A673 (cell line): Measurements from ENCODE around the gene MEG3. TPM values are rescaled to one million over a fixed set of nuclear protein-coding genes. Genes with fewer than 3 reads are reported as not detected.

Experiments used
- BruUV-seq: library from RNA; stranded (reverse); fragments of 400-500 nt; replicated peaks from 2 replicates; lab custom pipeline; 2021; lab: Mats Ljungman, UMichigan
- CTCF ChIA-PET: fragments of 300-600 bp; sonication (Branson Sonifier 250); formaldehyde crosslinking; loops from one replicate; lab custom pipeline; 2022; ENCODE audit warnings: antibody characterized with exemption; lab: Charles Lee
- POLR2A ChIA-PET: fragments of 300-600 bp; sonication (Branson Sonifier 250); formaldehyde crosslinking; loops from one replicate; lab custom pipeline; 2022; ENCODE audit warnings: antibody characterized with exemption; ENCODE audit not compliant: low non-redundant PET; lab: Charles Lee
- DNase-seq: peaks from one replicate; pipeline ENCODE4 v3.0.0-alpha.2; 2015; ENCODE audit warnings: low spot score
- H3K27ac ChIP-seq: fragments of 200-600 bp; sonication (generic); 2 replicates; pipeline ENCODE4 v1.5.1; 2016; ENCODE audit warnings: mixed run types, low read depth, mild to moderate bottlenecking, mixed read lengths, antibody characterized with exemption, low read length; ENCODE audit not compliant: poor library complexity, severe bottlenecking
- H3K27me3 ChIP-seq: fragments of 200-600 bp; sonication (generic); replicated peaks from 2 replicates; pipeline ENCODE4 v1.6.1; 2017; ENCODE audit warnings: mixed run types, low read depth, mild to moderate bottlenecking, mixed read lengths, antibody characterized with exemption, low read length; ENCODE audit not compliant: insufficient read depth, poor library complexity
- H3K36me3 ChIP-seq: fragments of 200-600 bp; sonication (generic); 2 replicates; pipeline ENCODE4 v1.6.1; 2016; ENCODE audit warnings: mixed run types, mild to moderate bottlenecking, mixed read lengths, antibody characterized with exemption, low read length; ENCODE audit not compliant: insufficient read depth, poor library complexity, severe bottlenecking
- H3K4me1 ChIP-seq: fragments of 200-600 bp; sonication (generic); 2 replicates; pipeline ENCODE4 v1.6.1; 2017; ENCODE audit warnings: mixed run types, mild to moderate bottlenecking, mixed read lengths, antibody characterized with exemption, low read length; ENCODE audit not compliant: insufficient read depth, poor library complexity, severe bottlenecking
- H3K4me3 ChIP-seq: fragments of 200-600 bp; sonication (generic); 2 replicates; pipeline ENCODE4 v1.5.1; 2016; ENCODE audit warnings: low read depth, mixed run types, mild to moderate bottlenecking, mixed read lengths, low read length; ENCODE audit not compliant: poor library complexity, severe bottlenecking
- H3K9me3 ChIP-seq: fragments of 200-600 bp; sonication (generic); 2 replicates; pipeline ENCODE4 v1.6.1; 2016; ENCODE audit warnings: mixed run types, low read depth, mild to moderate bottlenecking, mixed read lengths, antibody characterized with exemption, low read length; ENCODE audit not compliant: poor library complexity, severe bottlenecking
- EZH2 ChIP-seq: fragments of 200-600 bp; sonication (generic); IDR thresholded peaks from 2 replicates; pipeline ENCODE4 v1.6.1; 2017; ENCODE audit warnings: borderline replicate concordance, low read depth, mild to moderate bottlenecking, mixed read lengths, antibody characterized with exemption, low read length; ENCODE audit not compliant: poor library complexity, severe bottlenecking
- intact Hi-C: fragments of 100-400 bp; cut with micrococcal nuclease; formaldehyde crosslinking; loops from one replicate; pipeline ENCODE4 v1.10.0; 2022; ENCODE audit not compliant: unreplicated experiment
- total RNA-seq: library from RNA; stranded (reverse); gene quantifications from 2 replicates; pipeline ENCODE4 v1.2.3, GENCODE V29; 2021
- TF ChIP-seq, protein P1 (sequence below): fragments of 300-800, 200-600 bp; sonication (generic); conservative IDR thresholded peaks from 2 replicates; pipeline ENCODE4 v1.5.1; 2017; ENCODE audit warnings: low read depth, mild to moderate bottlenecking, antibody characterized with exemption, low read length, moderate library complexity, mixed read lengths

MEG3 gene
- total RNA-seq, 1 experiment from 2014 or later, result 58.7 TPM

DNA sequence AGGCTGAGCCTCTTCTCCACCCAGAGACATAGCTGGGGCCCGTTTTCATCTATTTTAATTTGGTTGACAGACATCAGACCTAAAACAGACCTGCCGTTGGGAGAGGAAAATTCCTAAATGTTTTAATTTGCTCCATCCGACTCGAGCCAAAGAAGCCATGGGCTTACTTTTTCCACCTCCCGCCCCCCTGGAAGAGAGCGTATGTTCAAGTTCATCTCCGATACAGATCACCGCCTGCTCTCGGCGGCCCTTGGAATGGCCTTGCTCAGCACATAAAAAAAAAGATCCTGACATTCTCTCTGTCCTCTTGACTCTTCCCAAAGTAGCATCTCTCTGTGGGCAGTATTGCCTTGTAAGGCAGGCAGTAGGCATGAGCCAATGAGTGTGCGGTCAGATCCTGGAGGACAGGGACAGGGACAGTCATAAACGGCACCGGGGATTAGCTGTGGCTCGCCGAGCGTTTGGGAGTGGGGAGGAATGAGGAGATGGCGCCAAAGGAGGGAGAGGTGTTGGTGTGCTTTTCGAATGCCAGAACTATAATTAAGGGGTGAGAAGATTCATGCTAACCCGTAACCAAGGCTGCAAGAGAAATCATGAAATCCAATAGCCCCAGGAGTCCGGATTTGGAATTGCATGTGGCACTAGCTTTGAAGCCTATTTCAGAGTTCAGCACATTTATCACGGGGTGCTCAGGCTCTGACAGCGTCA is 47.9 kb upstream of the MEG3 start:
- BruUV-seq, result no TSS peak
- no peak for TF ChIP-seq EZH2
- TF ChIP-seq, protein P1, sequence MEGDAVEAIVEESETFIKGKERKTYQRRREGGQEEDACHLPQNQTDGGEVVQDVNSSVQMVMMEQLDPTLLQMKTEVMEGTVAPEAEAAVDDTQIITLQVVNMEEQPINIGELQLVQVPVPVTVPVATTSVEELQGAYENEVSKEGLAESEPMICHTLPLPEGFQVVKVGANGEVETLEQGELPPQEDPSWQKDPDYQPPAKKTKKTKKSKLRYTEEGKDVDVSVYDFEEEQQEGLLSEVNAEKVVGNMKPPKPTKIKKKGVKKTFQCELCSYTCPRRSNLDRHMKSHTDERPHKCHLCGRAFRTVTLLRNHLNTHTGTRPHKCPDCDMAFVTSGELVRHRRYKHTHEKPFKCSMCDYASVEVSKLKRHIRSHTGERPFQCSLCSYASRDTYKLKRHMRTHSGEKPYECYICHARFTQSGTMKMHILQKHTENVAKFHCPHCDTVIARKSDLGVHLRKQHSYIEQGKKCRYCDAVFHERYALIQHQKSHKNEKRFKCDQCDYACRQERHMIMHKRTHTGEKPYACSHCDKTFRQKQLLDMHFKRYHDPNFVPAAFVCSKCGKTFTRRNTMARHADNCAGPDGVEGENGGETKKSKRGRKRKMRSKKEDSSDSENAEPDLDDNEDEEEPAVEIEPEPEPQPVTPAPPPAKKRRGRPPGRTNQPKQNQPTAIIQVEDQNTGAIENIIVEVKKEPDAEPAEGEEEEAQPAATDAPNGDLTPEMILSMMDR, result no peak
- intact Hi-C loops, result no loop called here
- ChIA-PET POLR2A (no interaction called here), CTCF (no interaction called here)
- no peaks in the 10 kb centered on the region for H3K36me3 ChIP-seq
- no peaks in the 10 kb centered on the region for H3K4me1 ChIP-seq
- H3K9me3 ChIP-seq, result no peaks in the 10 kb centered on the region
- no peak for DNase-seq
- H3K27ac ChIP-seq, result no peak overlapping the region
- no peaks in the 10 kb centered on the region for H3K27me3 ChIP-seq
- no peak overlapping the region for H3K4me3 ChIP-seq

- no TSS peak for BruUV-seq
Measured at GRCh38 chr14:100778526-100778882, 47.4 kb upstream of the MEG3 start.

DNA sequence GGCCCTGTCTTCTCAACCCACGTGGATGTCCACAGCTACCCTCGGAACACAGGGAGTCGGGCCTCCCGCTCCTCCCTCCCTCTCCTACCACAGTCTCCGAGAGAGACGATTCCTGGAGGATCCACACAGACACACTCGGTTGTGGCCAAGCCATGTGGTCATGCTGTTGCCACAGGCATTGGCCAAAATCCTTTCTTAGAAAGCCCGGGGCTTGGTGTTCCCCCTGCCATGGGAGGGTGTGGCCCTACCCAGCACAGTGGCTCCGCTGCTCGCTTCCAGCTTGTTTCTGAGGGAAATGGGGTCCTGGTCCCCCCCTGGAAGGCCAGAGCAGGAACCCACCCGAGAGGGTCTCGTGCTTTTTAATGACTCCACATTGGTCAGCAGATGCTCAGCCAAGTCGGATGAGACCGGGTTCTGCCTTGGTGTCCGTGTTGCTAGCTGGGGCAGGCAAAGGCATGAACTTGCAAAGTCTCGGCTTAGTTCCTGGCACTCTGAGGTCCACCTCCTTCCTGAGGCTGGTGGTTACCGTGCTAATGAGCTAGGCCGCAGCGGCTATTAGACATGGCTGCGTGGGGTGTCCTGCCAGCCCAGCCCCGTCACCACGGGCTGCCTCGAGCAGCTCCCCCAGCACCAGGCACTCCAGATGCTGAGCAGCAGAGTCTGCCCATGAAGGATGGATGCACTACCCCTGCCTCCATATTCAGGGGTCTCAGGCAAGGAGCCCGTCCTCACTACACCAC is 46.8 kb upstream of the MEG3 start:
- H3K4me3 ChIP-seq, result no peak overlapping the region
- no peaks in the 10 kb centered on the region for H3K4me1 ChIP-seq
- intact Hi-C loops, result no loop called here
- TF ChIP-seq, protein P1, result no peak
- TF ChIP-seq EZH2, result no peak
- no peaks in the 10 kb centered on the region for H3K27me3 ChIP-seq
- no peak for DNase-seq
- POLR2A ChIA-PET, result no interaction called here
- no peaks in the 10 kb centered on the region for H3K9me3 ChIP-seq
- no TSS peak for BruUV-seq
- H3K27ac ChIP-seq, result no peak overlapping the region
- no peaks in the 10 kb centered on the region for H3K36me3 ChIP-seq
- CTCF ChIA-PET, result no interaction called here

More at GRCh38 chr14:100778526-100778882, 47.4 kb upstream of the MEG3 start:
- intact Hi-C loops, result no loop called here
- ChIA-PET CTCF (no interaction called here), POLR2A (no interaction called here)
- DNase-seq, result no peak
- no peak overlapping the region for H3K4me3 ChIP-seq
- no peaks in the 10 kb centered on the region for H3K36me3 ChIP-seq
- H3K9me3 ChIP-seq, result no peaks in the 10 kb centered on the region
- TF ChIP-seq, protein P1, result no peak
- no peak for TF ChIP-seq EZH2
- H3K4me1 ChIP-seq, result no peaks in the 10 kb centered on the region
- H3K27ac ChIP-seq, result no peak overlapping the region
- H3K27me3 ChIP-seq, result no peaks in the 10 kb centered on the region
